ENCODE measurements around the gene TP53BP1.
"Not testable (repeated sequence)": the region's sequence is repeated elsewhere in the genome, so short reads cannot be mapped to it uniquely, and the experiment has no call there.

The TP53BP1 gene

GRCh38 chr15:43420435-43420834 is 72.5 kb downstream of the TP53BP1 start:
- no peak for DNase-seq (ENCODE audit: low read depth in 2 of 2, low spot score in 1 of 2)

- DNase-seq (ENCODE audit: low read depth in 2 of 2, low spot score in 1 of 2): no peak
These were observed 78.8 kb downstream of the TP53BP1 start for GRCh38 chr15:43414196-43414595.

- DNase-seq (ENCODE audit: low read depth in 2 of 2, low spot score in 1 of 2): no peak
These were observed 80.9 kb downstream of the TP53BP1 start for GRCh38 chr15:43412096-43412495.

- no peak for DNase-seq (ENCODE audit: low read depth in 2 of 2, low spot score in 1 of 2)
These were observed 82.3 kb downstream of the TP53BP1 start for GRCh38 chr15:43410572-43411214.

GRCh38 chr15:43408789-43409188 is 84.2 kb downstream of the TP53BP1 start:
- DNase-seq (ENCODE audit: low read depth in 2 of 2, low spot score in 1 of 2): no peak

- DNase-seq (ENCODE audit: low read depth in 2 of 2, low spot score in 1 of 2): no peak
These were observed 86.1 kb downstream of the TP53BP1 start for GRCh38 chr15:43406808-43407207.

- no peak for DNase-seq (ENCODE audit: low read depth in 2 of 2, low spot score in 1 of 2)
These were observed 86.8 kb downstream of the TP53BP1 start for GRCh38 chr15:43406189-43406588.

GRCh38 chr15:43404130-43404529 is 88.8 kb downstream of the TP53BP1 start:
- DNase-seq (ENCODE audit: low read depth in 2 of 2, low spot score in 1 of 2): no peak

- no peak for DNase-seq (ENCODE audit: low read depth in 2 of 2, low spot score in 1 of 2)
These were observed 89.3 kb downstream of the TP53BP1 start for GRCh38 chr15:43403616-43404015.

GRCh38 chr15:43402255-43402654 is 90.7 kb downstream of the TP53BP1 start:
- DNase-seq (ENCODE audit: low read depth in 2 of 2, low spot score in 1 of 2): no peak

GRCh38 chr15:43393592-43393991 is 99.4 kb downstream of the TP53BP1 start:
- DNase-seq (ENCODE audit: low read depth in 2 of 2, low spot score in 1 of 2): not testable (repeated sequence)

- no peak for DNase-seq (ENCODE audit: low read depth in 2 of 2, low spot score in 1 of 2)
These were observed 102.2 kb downstream of the TP53BP1 start for GRCh38 chr15:43390723-43391122.

GRCh38 chr15:43383070-43383469 is 109.9 kb downstream of the TP53BP1 start:
- DNase-seq (ENCODE audit: low read depth in 2 of 2, low spot score in 1 of 2): no peak

GRCh38 chr15:43382310-43382709 is 110.6 kb downstream of the TP53BP1 start:
- no peak for DNase-seq (ENCODE audit: low read depth in 2 of 2, low spot score in 1 of 2)

- DNase-seq (ENCODE audit: low read depth in 2 of 2, low spot score in 1 of 2): no peak
These were observed 114.4 kb downstream of the TP53BP1 start for GRCh38 chr15:43378601-43379000.

GRCh38 chr15:43376017-43376705 is 116.8 kb downstream of the TP53BP1 start:
- peak in 1 of 2 donors; percentile 17 for DNase-seq (ENCODE audit: low read depth in 2 of 2, low spot score in 1 of 2)

- peak; percentile 51 to 60 for DNase-seq (ENCODE audit: low read depth in 2 of 2, low spot score in 1 of 2)
These were observed 121.7 kb downstream of the TP53BP1 start, which contains the start of the genes TUBGCP4 and ZSCAN29 for GRCh38 chr15:43370975-43371974. Gene TUBGCP4, plus strand, starts transcription at chr15:43371101. Its CDS starts 254 bp downstream, at chr15:43371355. Gene ZSCAN29, minus strand, starts transcription at chr15:43371043. Its CDS starts 1,130 bp downstream, at chr15:43369913.

GRCh38 chr15:43370310-43370974 is 122.5 kb downstream of the TP53BP1 start:
- DNase-seq (ENCODE audit: low read depth in 2 of 2, low spot score in 1 of 2): no peak

GRCh38 chr15:43361313-43361903 is 131.5 kb downstream of the TP53BP1 start:
- no peak for DNase-seq (ENCODE audit: low read depth in 2 of 2, low spot score in 1 of 2)

- no peak for DNase-seq (ENCODE audit: low read depth in 2 of 2, low spot score in 1 of 2)
These were observed 132.1 kb downstream of the TP53BP1 start for GRCh38 chr15:43360821-43361220.

All from stimulated activated CD8-positive, alpha-beta memory T cell treated with anti-CD3 and anti-CD28 coated beads, Interleukin-4, amount 100 ng/mL, for 4 hours (primary cell).